OCI-M2 (cell line): ENCODE results near the gene NBAS.
"Not testable (repeated sequence)": the region's sequence is repeated elsewhere in the genome, so short reads cannot be mapped to it uniquely, and the experiment has no call there.

ENCODE experiments used
- DNase-seq: peaks from one replicate; lab custom pipeline; 2025; ENCODE audit not compliant: unreplicated experiment; lab: John Stamatoyannopoulos, UW

NBAS gene

GRCh38 chr2:15230599-15231192 lies 330.4 kb downstream of the NBAS start:
- DNase-seq, result no peak

GRCh38 chr2:15226661-15227060 lies 334.5 kb downstream of the NBAS start:
- DNase-seq, result no peak

- no peak for DNase-seq
Observed at GRCh38 chr2:15225131-15225530, 336.0 kb downstream of the NBAS start.

DNA sequence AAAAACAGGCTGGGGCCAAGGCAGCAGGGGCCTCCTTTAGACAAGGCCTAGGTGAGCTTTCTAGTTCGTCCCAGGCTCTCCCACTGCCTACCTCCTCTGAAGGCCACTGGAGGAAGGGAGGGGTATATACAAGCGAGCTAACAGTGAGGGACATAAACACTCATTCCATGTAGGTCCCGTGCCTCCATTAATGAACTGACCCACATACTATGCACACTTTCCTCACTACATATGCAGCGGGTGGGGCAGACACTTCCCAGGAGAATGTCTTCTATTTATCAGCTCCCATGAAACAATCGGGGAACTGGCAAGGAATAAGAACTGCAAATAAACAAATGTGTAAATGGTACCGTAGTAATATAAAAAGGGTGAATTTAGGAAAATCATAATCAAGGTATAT lies 336.5 kb downstream of the NBAS start:
- no peak for DNase-seq

DNA sequence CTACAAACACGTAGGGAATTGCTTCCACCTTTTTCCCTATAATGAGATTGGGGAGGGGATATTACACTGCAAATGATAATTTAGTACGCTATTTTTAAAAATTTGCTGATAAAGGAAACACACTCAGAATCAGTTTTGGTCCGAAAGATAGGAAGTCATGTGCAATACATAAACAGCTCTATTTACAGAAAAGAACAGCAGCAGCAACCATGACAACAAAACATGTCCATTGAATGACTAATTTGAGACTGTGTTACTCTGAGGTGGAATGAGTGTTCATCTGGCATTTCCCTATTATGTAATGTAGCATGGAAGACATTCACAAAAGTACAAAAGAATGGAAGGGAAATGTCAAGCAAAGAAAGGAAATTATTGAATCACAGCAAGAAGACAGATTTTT lies 337.2 kb downstream of the NBAS start:
- no peak for DNase-seq

DNA sequence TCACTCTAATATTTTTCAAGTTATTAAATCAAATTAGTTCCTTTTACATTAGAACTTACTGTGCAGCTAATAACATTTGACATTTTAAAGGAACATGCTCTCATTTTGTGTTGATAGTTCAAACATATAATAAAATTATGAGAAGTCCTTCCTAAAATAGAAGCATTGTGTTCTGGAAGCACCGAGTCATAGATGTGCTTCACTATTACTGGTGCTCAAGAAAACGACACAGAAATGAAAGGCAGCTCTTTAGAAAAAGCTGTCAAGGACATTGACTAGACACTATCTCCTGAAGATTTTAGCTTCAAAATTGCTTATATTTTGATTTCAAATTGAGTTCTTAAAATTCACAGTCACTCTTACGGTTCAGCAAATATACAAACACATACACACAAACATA lies 338.3 kb downstream of the NBAS start:
- DNase-seq, result no peak

- DNase-seq, result no peak
Observed at GRCh38 chr2:15220603-15221002, 340.5 kb downstream of the NBAS start.

- no peak for DNase-seq
Observed at GRCh38 chr2:15218423-15219086, 342.6 kb downstream of the NBAS start.

- DNase-seq, result no peak
Observed at GRCh38 chr2:15212249-15212648, 348.9 kb downstream of the NBAS start.

DNA sequence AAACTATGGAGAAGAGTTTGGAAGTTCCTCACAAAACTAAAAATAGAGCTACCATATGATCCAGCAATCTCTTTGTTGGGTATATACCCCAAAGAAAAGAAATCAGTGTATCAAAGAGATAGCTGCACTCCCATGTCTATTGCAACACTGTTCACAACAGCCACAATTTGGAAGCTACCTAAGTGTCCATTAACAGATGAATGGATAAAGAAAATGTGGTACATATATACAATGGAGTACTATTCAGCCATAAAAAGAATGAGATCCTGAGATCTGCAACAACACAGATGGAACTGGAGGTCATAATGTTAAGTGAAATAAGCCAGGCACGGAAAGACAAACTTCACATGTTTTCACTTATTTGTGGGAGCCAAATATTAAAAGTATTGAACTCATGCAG lies 350.6 kb downstream of the NBAS start:
- DNase-seq, result not testable (repeated sequence)

DNA sequence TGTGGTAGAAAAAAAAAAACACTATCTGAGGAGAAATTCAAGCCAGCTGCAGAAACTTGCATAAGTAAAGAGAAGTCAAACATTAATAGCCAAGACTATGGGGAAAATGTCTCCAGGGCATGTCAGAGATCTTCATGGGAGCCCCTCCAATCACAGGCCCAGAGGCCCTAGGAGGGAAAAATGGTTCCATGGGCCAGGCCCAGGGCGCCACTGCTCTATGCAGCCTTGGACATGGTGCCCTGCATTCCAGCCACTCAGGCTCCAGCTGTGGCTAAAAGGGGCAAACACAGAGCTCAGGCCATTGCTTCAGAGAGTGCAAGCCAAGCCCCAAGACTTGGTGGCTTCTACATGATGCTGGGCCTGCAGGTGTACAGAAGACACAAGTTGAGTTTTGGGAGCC lies 354.7 kb downstream of the NBAS start:
- no peak for DNase-seq

DNA sequence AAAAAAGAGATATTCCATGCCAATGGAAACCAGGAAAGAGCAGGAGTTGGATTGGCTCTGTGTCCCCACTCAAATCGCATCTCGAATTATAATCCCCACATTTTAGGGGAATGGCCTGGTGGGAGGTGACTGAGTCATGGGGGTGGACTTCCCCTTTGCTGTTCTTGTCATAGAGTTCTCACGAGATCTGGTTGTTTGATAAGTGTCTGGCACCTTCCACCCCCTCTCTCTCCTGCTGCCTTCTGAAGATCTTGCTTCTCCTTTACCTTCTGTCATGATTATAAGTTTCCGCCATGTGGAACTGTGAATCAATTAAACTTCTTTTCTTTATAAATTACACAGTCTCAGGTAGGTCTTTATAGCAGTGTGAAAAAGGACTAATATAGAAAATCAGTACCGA lies 355.6 kb downstream of the NBAS start:
- no peak for DNase-seq

GRCh38 chr2:15201009-15201408 lies 360.1 kb downstream of the NBAS start:
- DNase-seq, result no peak

GRCh38 chr2:15200581-15200980 lies 360.6 kb downstream of the NBAS start:
- DNase-seq, result no peak

DNA sequence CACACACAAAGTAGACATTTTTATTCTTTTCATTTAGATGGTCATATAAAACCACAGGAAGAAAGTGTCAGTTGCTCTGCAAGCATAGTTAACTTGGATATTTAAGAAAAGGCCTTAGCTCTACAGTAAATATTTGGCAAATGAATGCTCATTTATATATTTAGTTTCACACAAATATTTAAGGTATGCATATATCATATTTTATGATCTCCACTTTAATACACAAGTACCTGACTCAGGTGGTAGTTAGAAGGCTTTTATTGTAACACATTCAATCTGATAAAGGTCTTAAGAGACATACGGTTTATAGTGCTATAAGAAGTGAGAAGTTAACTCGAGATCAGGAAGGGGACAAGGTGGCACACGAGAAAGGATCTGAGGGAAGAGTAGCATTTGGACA lies 363.1 kb downstream of the NBAS start:
- DNase-seq, result no peak

GRCh38 chr2:15195813-15196212 lies 365.3 kb downstream of the NBAS start:
- DNase-seq, result no peak

- no peak for DNase-seq
Observed at GRCh38 chr2:15191789-15192188, 369.3 kb downstream of the NBAS start.

- DNase-seq, result no peak
Observed at GRCh38 chr2:15189216-15189615, 371.9 kb downstream of the NBAS start.

DNA sequence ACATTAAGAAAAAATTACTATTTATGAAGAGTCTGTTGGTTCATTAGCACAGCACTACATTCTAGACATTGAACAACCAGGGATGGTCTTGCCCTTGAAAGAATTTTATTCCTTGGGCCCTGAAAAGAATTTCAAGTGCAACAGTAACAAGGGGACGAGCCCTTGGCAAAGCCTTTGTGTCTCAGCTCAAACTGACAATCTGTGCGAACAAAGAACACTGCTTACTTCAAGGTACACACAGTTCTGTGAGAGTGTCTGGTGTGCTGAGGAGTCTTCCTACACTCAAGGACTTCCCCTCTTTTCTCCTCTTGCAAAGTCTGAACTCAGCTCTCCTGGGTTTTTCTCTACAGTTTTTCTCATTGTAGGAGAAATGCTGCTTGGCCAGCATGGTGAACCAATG lies 373.4 kb downstream of the NBAS start:
- DNase-seq, result no peak

- no peak for DNase-seq
Observed at GRCh38 chr2:15186118-15186517, 375.0 kb downstream of the NBAS start.

DNA sequence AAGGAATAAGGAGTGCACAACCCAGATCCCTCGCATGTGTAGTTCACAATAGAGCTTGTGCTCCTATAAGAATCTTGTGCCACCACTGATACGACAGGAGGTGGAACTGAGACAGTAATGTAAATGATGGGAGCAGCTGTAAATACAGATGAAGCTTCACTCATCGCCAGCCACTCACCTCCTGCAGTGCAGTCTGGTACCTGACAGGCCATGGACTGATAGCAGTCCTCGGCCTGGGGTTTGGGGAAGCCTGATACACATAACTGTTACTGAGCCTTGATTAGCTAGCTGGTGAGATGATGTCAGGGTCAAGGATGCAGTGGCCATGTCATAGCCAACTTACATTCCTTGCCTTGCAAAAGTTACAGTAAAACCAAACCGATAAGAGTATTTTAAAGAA lies 376.6 kb downstream of the NBAS start:
- no peak for DNase-seq

GRCh38 chr2:15182275-15182674 lies 378.9 kb downstream of the NBAS start:
- no peak for DNase-seq

GRCh38 chr2:15181092-15181745 lies 379.9 kb downstream of the NBAS start:
- DNase-seq, result no peak
